Panc1 (cell line): Measurements from ENCODE around the gene UBE2K. TPM values are rescaled to one million over a fixed set of nuclear protein-coding genes. Genes with fewer than 3 reads are reported as not detected.
"Not testable (repeated sequence)": the region's sequence is repeated elsewhere in the genome, so short reads cannot be mapped to it uniquely, and the experiment has no call there.

Experiments
- ATAC-seq: fragments of 200-7000 bp; cut with Tn5 transposase; 2 replicates; pipeline ENCODE4 v1.9.1; 2020; ENCODE audit warnings: mild to moderate bottlenecking, moderate library complexity
- BruUV-seq: library from RNA; stranded (reverse); fragments of 400-500 nt; replicated peaks from 2 replicates; lab custom pipeline; 2021; lab: Mats Ljungman, UMichigan
- CTCF ChIA-PET: fragments of 300-600 bp; sonication (Branson Sonifier 250); formaldehyde crosslinking; loops from one replicate; lab custom pipeline; 2022; ENCODE audit warnings: antibody characterized with exemption; lab: Charles Lee
- POLR2A ChIA-PET: fragments of 300-600 bp; sonication (Branson Sonifier 250); formaldehyde crosslinking; loops from one replicate; lab custom pipeline; 2022; ENCODE audit warnings: antibody characterized with exemption; lab: Charles Lee
- DNase-seq: peaks from one replicate; pipeline ENCODE4 v3.0.0-alpha.2; 2010; ENCODE audit warnings: low read depth, low spot score
- H3K27ac ChIP-seq: 2 replicates; pipeline ENCODE4 v1.5.1; 2011; ENCODE audit warnings: mild to moderate bottlenecking, low read length, inconsistent platforms
- H3K27me3 ChIP-seq: fragments of 200-500 bp; sonication (Bioruptor generic); 2 replicates; pipeline ENCODE4 v1.6.0; 2014; ENCODE audit warnings: low read length, inconsistent platforms; ENCODE audit not compliant: control insufficient read depth, insufficient read depth
- H3K36me3 ChIP-seq: fragments of 200-500 bp; sonication (Bioruptor generic); 2 replicates; pipeline ENCODE4 v1.5.1; 2014; ENCODE audit warnings: inconsistent platforms, mild to moderate bottlenecking, low read length, moderate library complexity; ENCODE audit not compliant: control insufficient read depth, insufficient read depth
- H3K4me1 ChIP-seq: 2 replicates; pipeline ENCODE4 v1.5.1; 2011; ENCODE audit warnings: inconsistent platforms, mild to moderate bottlenecking, low read length, moderate library complexity; ENCODE audit not compliant: control insufficient read depth, insufficient read depth
- H3K4me3 ChIP-seq, 2 experiments: 2 replicates each; pipeline ENCODE4 v1.5.1; 2011 to 2012; ENCODE audit warnings: low read depth in 2 of 2, low read length in 2 of 2, mild to moderate bottlenecking in 2 of 2, inconsistent platforms in 1 of 2, moderate library complexity in 1 of 2
- H3K9me3 ChIP-seq: fragments of 200-500 bp; sonication (Bioruptor generic); 2 replicates; pipeline ENCODE4 v1.5.1; 2014; ENCODE audit warnings: low read depth, mild to moderate bottlenecking, inconsistent platforms, low read length, moderate library complexity; ENCODE audit not compliant: control insufficient read depth, insufficient read depth
- CTCF ChIP-seq: fragments of 450-650 bp; IDR thresholded peaks from 2 replicates; pipeline ENCODE4 v1.5.1; 2017; ENCODE audit warnings: mild to moderate bottlenecking
- POLR2AphosphoS5 ChIP-seq: IDR thresholded peaks from 2 replicates; pipeline ENCODE4 v1.6.1; 2012; ENCODE audit warnings: mild to moderate bottlenecking, low read depth, low read length, moderate library complexity
- SIN3A ChIP-seq: IDR thresholded peaks from 2 replicates; pipeline ENCODE4 v1.6.1; 2012; ENCODE audit warnings: low read depth, mild to moderate bottlenecking, low read length, moderate library complexity, borderline replicate concordance; ENCODE audit not compliant: insufficient read depth
- TCF7L2 ChIP-seq: IDR thresholded peaks from 2 replicates; pipeline ENCODE4 v1.6.1; 2011; ENCODE audit warnings: mild to moderate bottlenecking, low read depth, low read length, inconsistent platforms
- in situ Hi-C: cut with HindIII; loops from 2 replicates; pipeline ENCODE4 v1.10.0; 2016; ENCODE audit warnings: low sequenced_read_pairs, low pct_unique_long_range_greater_than_20kb
- intact Hi-C: fragments of 100-400 bp; cut with micrococcal nuclease; formaldehyde crosslinking; loops from one replicate; pipeline ENCODE4 v1.10.0; 2022; ENCODE audit not compliant: unreplicated experiment
- total RNA-seq: library from RNA; stranded (reverse); gene quantifications from one replicate; pipeline ENCODE4 v1.2.1, GENCODE V29; 2021; ENCODE audit not compliant: unreplicated experiment
- TF ChIP-seq, protein P1 (sequence below), 2 experiments: IDR thresholded peaks; 2 replicates each; pipeline ENCODE4 v1.6.1; 2011 to 2012; ENCODE audit warnings: low read depth in 2 of 2, control low read depth in 1 of 2, low read length in 1 of 2, mild to moderate bottlenecking in 1 of 2, moderate library complexity in 1 of 2; ENCODE audit not compliant: insufficient read depth in 1 of 2

Gene UBE2K
- total RNA-seq, 1 experiment from 2014 or later: 84.1 TPM

GRCh38 chr4:39770969-39771724, 73.2 kb downstream of the UBE2K start:
- intact Hi-C loops: no loop called here
- POLR2A ChIA-PET: no interaction called here
- no peaks in the 10 kb centered on the region; the same call in 1 of the 2 replicates for H3K36me3 ChIP-seq
- DNase-seq: no peak
- TF ChIP-seq CTCF (no peak), SIN3A (no peak), TCF7L2 (no peak)
- TF ChIP-seq, protein P1, sequence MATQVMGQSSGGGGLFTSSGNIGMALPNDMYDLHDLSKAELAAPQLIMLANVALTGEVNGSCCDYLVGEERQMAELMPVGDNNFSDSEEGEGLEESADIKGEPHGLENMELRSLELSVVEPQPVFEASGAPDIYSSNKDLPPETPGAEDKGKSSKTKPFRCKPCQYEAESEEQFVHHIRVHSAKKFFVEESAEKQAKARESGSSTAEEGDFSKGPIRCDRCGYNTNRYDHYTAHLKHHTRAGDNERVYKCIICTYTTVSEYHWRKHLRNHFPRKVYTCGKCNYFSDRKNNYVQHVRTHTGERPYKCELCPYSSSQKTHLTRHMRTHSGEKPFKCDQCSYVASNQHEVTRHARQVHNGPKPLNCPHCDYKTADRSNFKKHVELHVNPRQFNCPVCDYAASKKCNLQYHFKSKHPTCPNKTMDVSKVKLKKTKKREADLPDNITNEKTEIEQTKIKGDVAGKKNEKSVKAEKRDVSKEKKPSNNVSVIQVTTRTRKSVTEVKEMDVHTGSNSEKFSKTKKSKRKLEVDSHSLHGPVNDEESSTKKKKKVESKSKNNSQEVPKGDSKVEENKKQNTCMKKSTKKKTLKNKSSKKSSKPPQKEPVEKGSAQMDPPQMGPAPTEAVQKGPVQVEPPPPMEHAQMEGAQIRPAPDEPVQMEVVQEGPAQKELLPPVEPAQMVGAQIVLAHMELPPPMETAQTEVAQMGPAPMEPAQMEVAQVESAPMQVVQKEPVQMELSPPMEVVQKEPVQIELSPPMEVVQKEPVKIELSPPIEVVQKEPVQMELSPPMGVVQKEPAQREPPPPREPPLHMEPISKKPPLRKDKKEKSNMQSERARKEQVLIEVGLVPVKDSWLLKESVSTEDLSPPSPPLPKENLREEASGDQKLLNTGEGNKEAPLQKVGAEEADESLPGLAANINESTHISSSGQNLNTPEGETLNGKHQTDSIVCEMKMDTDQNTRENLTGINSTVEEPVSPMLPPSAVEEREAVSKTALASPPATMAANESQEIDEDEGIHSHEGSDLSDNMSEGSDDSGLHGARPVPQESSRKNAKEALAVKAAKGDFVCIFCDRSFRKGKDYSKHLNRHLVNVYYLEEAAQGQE (IDR thresholded peaks at IDR 0.05; ENCODE audit: insufficient read depth in 1 of 2, low read depth in 2 of 2, low read length in 1 of 2): no peak
- BruUV-seq: no TSS peak
- ATAC-seq: no peak
- in situ Hi-C loops: no loop called here
- no peaks in the 10 kb centered on the region for H3K9me3 ChIP-seq
- H3K4me1 ChIP-seq: no peaks in the 10 kb centered on the region
- CTCF ChIA-PET: no interaction called here
- H3K4me3 ChIP-seq: no peak overlapping the region
- H3K27ac ChIP-seq: no peak overlapping the region
- no peaks in the 10 kb centered on the region for H3K27me3 ChIP-seq

DNA sequence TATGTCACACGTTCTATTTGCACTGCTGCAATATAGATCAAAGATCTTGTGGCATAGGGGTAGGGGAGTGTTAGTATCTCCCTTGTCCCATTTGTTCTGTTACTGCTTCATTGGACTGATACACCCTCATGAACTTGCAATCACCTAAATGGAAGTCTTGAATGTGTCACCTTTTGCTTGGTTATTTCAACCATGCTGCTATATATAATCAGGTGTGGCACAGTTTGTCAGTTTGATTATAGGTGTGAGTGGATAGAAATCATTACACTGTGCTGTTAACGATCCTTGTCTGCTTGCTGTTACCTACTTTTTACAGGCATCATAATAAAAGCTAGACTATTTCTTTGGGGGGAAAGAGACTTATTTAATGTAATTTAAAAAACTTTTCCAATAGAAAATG, 84.1 kb downstream of the UBE2K start:
- CTCF ChIA-PET, H3K27ac ChIP-seq, H3K27me3 ChIP-seq, BruUV-seq, DNase-seq, intact Hi-C loops, H3K9me3 ChIP-seq, in situ Hi-C loops, H3K4me1 ChIP-seq, ATAC-seq, POLR2A ChIA-PET, H3K4me3 ChIP-seq: not testable (repeated sequence)
- H3K36me3 ChIP-seq: peaks cover 17% of the 10 kb centered on the region

- Histone ChIP-seq H3K27ac (no peak overlapping the region), H3K27me3 (no peaks in the 10 kb centered on the region), H3K36me3 (peaks cover 3% of the 10 kb centered on the region; the same call in 1 of the 2 replicates), H3K4me1 (no peaks in the 10 kb centered on the region), H3K4me3 (no peak overlapping the region), H3K9me3 (no peaks in the 10 kb centered on the region)
- CTCF ChIA-PET: no interaction called here
- POLR2A ChIA-PET: no interaction called here
- TF ChIP-seq, protein P1 (IDR thresholded peaks at IDR 0.05; ENCODE audit: insufficient read depth in 1 of 2, low read depth in 2 of 2, low read length in 1 of 2): no peak
- TF ChIP-seq POLR2AphosphoS5: no peak
- no peak for TF ChIP-seq CTCF
- no peak for TF ChIP-seq SIN3A
- no peak for TF ChIP-seq TCF7L2
- DNase-seq: no peak
- intact Hi-C loops: no loop called here
- no peak for ATAC-seq
- in situ Hi-C loops: no loop called here
- BruUV-seq: no TSS peak
Measured at GRCh38 chr4:39785083-39785482, 87.1 kb downstream of the UBE2K start.
